Activated CD4-positive, alpha-beta T cell treated with anti-CD3 and anti-CD28 coated beads, Interleukin-2, amount 50 U/mL, for 16 hours (primary cell): ENCODE results near the gene EIPR1.

ENCODE experiments used
- DNase-seq: peaks from one replicate; pipeline ENCODE4 v3.0.0-alpha.2; 2020

Gene EIPR1

GRCh38 chr2:3264010-3264744, 113.4 kb downstream of the EIPR1 start:
- no peak for DNase-seq

GRCh38 chr2:3263487-3263886, 114.1 kb downstream of the EIPR1 start:
- DNase-seq = no peak

DNA sequence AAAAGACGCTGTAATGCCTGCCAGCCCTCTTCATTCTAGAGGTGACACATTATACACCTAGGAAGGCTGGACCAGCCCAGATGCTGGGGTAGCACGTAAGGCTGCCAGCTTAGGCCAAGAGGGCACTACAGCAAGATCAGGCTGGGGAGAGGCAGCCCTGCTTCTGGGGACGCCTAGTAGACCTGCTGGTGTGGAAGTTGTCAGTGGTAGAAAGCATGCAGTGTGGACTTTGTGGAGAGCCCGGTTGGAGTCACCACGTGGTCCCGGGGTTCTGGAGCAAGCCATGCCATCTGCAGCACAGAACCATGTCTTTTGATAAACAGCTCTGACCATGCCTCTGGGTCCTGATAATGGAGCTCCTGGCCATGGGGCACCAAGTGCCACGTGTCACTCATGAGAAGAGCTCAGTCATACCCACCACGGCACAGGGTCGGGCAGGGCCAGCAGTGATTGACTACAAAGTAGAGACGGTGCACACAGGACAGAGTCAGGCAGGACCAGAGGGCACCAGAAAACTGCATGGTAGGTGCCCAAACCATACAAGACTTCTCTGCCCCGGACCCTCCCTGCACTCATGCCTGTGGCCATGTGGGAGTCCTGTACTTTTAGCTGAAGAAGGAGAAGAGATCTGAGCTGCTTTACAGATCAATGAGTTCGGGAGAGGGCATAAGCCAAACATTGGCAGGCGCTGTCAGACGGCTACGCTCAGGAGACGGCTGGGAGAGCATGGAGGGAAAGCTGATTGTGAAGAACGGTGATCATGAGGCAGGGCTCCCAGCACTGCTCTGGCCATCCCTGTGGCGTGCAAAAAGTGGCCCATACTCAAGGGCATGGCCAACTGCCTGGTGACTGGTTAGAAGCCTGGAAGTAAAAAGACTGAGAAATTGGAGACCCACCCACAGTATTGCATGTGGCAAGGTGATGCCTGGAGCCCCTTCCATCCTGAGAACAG, 114.9 kb downstream of the EIPR1 start:
- DNase-seq = no peak

- DNase-seq = no peak
Observed at GRCh38 chr2:3261511-3261910, 116.1 kb downstream of the EIPR1 start.

GRCh38 chr2:3260959-3261358, 116.7 kb downstream of the EIPR1 start:
- DNase-seq = no peak

DNA sequence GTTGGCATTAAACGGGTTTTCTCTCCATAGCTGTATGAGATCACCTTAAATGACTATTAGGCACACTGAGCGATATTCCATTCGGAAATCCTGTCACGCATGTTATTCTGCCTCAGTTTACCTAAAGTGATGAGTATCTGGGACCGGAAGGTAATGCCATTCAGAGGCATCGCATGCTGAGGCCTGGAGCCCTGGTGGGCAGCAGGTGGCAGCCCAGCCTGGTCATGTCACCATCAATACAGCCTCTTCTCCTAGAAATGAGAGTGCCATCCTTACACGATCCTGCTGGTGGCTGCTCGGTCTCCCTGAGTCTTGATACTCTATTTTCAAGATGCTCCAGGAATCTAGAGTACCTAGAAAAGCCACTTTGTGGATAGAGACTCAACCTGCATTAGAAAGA, 119.8 kb downstream of the EIPR1 start:
- no peak for DNase-seq

DNA sequence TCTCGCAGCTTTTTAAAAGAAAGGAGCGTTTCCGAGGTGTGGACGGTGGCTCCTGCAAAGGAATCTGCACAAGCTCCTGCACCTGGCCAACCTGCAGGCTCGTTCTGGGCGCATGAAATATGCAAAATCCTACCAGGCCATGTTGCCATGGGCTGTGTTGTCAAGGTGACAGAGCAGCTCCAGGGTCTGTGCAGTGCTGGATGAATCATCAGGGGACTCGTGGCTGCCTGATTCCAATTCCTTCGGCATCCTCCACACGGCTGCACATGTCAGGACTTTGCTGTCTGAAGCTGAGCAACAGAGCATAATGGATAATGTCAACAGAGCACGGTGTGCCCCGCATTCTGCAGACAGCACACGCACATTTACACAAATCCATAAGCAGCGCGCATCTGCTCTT, 120.5 kb downstream of the EIPR1 start:
- no peak for DNase-seq

- no peak for DNase-seq
Observed at GRCh38 chr2:3256605-3257004, 121.0 kb downstream of the EIPR1 start.

DNA sequence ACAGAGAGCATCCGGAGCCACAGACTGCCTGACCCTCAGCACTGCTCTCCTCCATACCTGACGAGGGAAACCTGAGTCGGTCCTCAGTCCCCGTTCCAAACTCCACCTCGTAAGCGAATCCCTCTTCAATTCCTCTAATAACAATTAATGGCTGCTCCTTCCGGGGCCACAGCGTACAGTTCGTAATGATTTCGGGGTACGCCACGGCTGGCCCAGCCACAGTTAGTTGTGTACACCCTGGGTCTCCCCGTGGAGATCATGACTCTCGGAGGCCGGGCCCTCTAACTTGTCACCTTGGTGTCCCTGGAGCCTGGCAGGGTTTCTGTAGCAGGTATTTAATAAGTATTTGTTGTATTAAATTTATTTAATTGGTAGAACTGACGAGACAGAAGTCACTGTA, 121.5 kb downstream of the EIPR1 start:
- DNase-seq = no peak

DNA sequence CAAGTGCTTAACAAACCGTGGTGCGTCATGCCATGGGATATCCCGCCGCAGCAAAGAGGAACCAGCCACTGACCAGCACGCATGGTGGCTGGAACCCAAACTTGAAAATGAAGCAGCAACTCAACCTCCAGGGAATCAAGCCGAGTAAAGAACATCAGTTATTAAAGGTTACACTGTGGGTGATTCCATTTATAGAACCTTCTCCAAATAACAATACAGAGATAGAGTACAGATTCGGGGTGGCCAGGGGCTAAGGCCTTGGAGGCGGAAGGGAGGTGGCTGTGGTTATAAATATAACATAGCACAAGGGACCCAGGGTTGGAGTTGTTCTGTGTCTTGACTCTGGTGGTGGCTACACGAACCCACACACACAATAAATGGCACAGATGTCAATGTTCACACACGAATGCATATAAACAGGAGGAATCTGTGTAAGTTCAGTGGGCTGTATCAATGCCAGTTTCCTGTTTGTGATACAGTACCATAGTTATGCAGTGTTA, 123.1 kb downstream of the EIPR1 start:
- no peak for DNase-seq

DNA sequence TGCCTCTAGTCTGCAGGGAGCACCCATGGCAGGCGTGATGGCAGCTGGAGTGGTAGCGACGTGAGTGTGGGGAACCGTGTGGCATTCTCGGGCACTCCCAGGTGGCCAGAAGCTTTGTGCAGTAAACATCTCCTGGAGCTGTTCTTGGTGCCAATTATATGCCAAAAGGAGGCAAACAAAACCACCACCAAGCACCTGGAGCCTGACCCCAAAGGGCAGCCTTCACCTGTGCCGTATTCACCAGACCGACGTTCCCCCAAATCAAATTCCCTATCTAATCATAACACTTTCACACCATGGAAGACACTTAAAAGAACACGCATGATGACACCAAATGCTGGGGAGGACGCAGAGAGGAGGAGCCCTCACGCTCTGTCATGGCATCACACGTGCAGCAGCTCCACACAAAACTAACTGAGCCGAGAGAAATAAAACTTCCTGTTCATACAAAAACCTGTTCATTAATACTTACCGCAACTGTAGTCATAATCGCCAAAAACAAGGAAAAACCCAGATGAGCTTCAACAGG, 123.6 kb downstream of the EIPR1 start:
- DNase-seq = no peak

GRCh38 chr2:3251946-3252345, 125.7 kb downstream of the EIPR1 start:
- no peak for DNase-seq

DNA sequence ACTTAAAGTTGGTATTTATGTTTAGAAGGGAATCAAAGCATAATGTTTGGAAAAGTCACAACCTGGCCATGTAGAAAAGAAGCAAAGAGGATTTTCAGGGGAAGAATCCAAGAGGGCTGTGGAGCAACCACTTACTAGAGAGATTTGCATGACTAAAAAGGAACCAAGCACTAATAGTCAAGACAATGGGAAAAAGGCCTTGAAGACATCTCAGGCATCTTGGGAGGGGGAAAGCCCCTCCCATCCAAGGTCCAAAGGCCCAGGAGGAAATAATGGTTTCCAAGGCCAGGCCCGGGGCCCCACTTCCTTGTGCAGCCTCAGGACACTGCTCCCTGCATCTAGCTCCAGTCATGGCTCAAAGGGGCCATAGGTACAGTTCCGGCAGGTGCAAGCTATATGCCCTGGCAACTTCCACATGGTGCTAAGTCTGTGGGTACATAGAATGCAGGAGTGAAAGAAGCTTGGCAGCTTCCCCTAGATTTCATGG, 128.1 kb downstream of the EIPR1 start:
- no peak for DNase-seq

DNA sequence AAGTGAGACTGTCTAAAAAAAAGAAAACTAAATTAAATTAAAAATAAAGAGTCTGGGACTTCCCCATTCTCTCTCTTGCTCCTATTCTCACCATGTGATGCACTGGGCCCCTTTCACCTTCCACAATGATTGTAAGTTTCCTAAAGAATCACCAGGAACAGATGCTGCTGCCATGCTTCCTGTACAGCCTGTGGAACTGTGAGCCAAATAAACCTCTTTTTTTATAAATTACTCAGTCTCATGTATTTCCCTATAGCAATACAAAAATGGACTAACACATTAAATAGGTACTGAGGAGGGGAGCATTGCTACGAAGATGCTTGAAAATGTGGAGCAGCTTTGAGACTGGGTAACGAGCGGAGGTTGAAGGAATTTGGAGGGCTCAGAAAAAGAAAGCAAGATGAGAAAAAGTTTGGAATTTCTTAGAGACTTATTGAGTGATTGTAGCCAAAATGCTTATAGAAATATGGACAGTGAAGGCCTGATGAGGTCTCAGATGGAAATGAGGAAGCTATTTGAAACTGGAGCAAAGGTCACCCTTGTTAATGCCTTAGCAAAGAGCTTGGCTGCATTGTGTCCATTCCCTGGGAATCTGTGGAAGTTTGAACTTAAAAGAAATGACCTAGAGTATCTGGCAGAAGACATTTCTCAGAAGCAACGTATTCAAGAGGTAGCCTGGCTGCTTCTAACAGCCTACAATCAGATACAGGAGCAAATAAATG, 128.7 kb downstream of the EIPR1 start:
- DNase-seq = no peak

DNA sequence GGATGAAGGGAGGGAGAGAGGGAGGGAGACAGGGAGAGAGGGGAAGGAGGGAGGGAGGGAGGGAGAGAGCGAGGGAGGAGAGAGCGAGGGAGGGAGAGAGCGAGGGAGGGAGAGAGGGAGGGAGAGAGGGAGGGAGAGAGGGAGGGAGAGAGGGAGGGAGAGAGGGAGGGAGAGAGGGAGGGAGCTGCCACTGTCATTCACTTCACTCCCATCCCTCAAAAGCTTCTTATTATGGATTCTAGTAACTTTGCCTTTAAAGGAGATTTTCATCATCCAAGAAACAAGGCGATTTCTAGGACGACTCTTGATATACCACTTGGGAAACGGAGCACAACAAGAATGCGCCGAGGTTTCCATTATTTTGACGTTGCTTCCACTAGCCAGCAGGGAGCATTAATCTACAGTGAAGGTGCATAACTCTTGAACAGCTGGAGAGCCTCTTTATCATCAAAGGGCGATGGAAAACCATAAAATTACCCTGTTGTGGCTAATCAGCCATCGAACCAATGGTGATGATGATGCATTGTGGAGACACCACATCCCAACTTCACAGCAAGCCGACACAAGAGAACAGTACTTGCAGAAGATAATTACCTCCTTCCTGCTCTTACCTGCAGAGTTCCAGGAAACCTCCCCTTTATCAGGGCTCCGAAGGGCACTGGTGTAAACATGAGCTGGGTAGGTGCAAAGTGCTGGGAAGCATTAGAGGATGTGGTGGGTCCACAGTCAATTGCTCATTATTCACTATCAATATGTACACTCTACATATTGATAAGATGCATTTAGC, 130.5 kb downstream of the EIPR1 start:
- no peak for DNase-seq

GRCh38 chr2:3246406-3246805, 131.2 kb downstream of the EIPR1 start:
- no peak for DNase-seq

GRCh38 chr2:3244486-3244885, 133.1 kb downstream of the EIPR1 start:
- no peak for DNase-seq

DNA sequence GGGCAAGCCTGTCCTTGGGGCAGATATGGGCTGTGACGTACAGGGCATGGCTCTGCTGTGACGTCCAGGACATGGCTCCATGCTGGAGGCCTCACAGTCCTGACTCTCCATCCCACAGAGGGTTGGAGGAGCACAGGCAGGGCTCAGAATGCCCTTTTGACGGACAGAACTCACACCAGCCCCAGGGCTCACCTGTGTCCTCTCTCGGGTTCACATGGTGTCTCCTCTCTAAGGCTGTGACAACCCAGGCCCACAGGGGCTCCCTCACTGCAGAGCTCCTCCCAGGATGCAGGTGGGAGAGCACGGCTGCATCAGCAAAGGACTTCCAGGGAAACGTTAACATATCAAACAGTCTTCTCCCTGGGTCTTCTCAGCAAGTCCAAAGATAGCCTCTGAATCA, 133.8 kb downstream of the EIPR1 start:
- DNase-seq = no peak

- peak; percentile 46 for DNase-seq
Observed at GRCh38 chr2:3242747-3243369, 134.8 kb downstream of the EIPR1 start.

- no peak for DNase-seq
Observed at GRCh38 chr2:3241971-3242746, 135.5 kb downstream of the EIPR1 start.
